ENCODE measurements around the gene HIVEP1.

GRCh38 chr6:11983306-11983705 is 28.8 kb upstream of the HIVEP1 start:
- TF ChIP-seq RARB (CRISPR knock-in tag; IDR thresholded peaks at IDR 0.05) (no peak), TOX (CRISPR knock-in tag; IDR thresholded peaks at IDR 0.05; ENCODE audit: borderline replicate concordance) (no peak), OSR1 (CRISPR knock-in tag; IDR thresholded peaks at IDR 0.05) (no peak), TCF4 (CRISPR knock-in tag; IDR thresholded peaks at IDR 0.05; ENCODE audit: borderline replicate concordance) (no peak), ZFP3 (CRISPR knock-in tag; IDR thresholded peaks at IDR 0.05) (no peak), ARNTL (CRISPR knock-in tag; IDR thresholded peaks at IDR 0.05; ENCODE audit: borderline replicate concordance, low read depth) (no peak), ZFP30 (CRISPR knock-in tag; IDR thresholded peaks at IDR 0.05) (no peak), ZC3H10 (CRISPR knock-in tag; IDR thresholded peaks at IDR 0.05) (no peak), POU6F1 (CRISPR knock-in tag; IDR thresholded peaks at IDR 0.05; ENCODE audit: borderline replicate concordance, low read depth) (no peak), GLIS3 (CRISPR knock-in tag; IDR thresholded peaks at IDR 0.05) (no peak)
- TF ChIP-seq, protein P1, sequence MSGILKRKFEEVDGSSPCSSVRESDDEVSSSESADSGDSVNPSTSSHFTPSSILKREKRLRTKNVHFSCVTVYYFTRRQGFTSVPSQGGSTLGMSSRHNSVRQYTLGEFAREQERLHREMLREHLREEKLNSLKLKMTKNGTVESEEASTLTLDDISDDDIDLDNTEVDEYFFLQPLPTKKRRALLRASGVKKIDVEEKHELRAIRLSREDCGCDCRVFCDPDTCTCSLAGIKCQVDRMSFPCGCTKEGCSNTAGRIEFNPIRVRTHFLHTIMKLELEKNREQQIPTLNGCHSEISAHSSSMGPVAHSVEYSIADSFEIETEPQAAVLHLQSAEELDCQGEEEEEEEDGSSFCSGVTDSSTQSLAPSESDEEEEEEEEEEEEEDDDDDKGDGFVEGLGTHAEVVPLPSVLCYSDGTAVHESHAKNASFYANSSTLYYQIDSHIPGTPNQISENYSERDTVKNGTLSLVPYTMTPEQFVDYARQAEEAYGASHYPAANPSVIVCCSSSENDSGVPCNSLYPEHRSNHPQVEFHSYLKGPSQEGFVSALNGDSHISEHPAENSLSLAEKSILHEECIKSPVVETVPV (CRISPR knock-in tag; IDR thresholded peaks at IDR 0.05) = no peak
- TF ChIP-seq, protein P2, sequence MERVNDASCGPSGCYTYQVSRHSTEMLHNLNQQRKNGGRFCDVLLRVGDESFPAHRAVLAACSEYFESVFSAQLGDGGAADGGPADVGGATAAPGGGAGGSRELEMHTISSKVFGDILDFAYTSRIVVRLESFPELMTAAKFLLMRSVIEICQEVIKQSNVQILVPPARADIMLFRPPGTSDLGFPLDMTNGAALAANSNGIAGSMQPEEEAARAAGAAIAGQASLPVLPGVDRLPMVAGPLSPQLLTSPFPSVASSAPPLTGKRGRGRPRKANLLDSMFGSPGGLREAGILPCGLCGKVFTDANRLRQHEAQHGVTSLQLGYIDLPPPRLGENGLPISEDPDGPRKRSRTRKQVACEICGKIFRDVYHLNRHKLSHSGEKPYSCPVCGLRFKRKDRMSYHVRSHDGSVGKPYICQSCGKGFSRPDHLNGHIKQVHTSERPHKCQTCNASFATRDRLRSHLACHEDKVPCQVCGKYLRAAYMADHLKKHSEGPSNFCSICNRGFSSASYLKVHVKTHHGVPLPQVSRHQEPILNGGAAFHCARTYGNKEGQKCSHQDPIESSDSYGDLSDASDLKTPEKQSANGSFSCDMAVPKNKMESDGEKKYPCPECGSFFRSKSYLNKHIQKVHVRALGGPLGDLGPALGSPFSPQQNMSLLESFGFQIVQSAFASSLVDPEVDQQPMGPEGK (CRISPR knock-in tag; IDR thresholded peaks at IDR 0.05; ENCODE audit: borderline replicate concordance) = no peak
- TF ChIP-seq, protein P3, sequence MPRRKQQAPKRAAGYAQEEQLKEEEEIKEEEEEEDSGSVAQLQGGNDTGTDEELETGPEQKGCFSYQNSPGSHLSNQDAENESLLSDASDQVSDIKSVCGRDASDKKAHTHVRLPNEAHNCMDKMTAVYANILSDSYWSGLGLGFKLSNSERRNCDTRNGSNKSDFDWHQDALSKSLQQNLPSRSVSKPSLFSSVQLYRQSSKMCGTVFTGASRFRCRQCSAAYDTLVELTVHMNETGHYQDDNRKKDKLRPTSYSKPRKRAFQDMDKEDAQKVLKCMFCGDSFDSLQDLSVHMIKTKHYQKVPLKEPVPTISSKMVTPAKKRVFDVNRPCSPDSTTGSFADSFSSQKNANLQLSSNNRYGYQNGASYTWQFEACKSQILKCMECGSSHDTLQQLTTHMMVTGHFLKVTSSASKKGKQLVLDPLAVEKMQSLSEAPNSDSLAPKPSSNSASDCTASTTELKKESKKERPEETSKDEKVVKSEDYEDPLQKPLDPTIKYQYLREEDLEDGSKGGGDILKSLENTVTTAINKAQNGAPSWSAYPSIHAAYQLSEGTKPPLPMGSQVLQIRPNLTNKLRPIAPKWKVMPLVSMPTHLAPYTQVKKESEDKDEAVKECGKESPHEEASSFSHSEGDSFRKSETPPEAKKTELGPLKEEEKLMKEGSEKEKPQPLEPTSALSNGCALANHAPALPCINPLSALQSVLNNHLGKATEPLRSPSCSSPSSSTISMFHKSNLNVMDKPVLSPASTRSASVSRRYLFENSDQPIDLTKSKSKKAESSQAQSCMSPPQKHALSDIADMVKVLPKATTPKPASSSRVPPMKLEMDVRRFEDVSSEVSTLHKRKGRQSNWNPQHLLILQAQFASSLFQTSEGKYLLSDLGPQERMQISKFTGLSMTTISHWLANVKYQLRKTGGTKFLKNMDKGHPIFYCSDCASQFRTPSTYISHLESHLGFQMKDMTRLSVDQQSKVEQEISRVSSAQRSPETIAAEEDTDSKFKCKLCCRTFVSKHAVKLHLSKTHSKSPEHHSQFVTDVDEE (CRISPR knock-in tag; IDR thresholded peaks at IDR 0.05) = no peak
